HCT116 (cell line): ENCODE data around the gene AFF1. TPM values are rescaled to one million over a fixed set of nuclear protein-coding genes. Genes with fewer than 3 reads are reported as not detected.

Source experiments
- ATAC-seq: fragments of 200-7000 bp; cut with Tn5 transposase; 2 replicates; pipeline ENCODE4 v1.9.1; 2020; ENCODE audit warnings: mild to moderate bottlenecking, moderate library complexity
- BruUV-seq: library from RNA; stranded (reverse); fragments of 400-500 nt; replicated peaks from 2 replicates; lab custom pipeline; 2021; lab: Mats Ljungman, UMichigan
- CTCF ChIA-PET: fragments of 300-600 bp; sonication (Branson Sonifier 250); formaldehyde crosslinking; loops from one replicate; lab custom pipeline; 2021; ENCODE audit warnings: antibody characterized with exemption; lab: Charles Lee
- POLR2A ChIA-PET: fragments of 300-600, 350-600 bp; sonication (Branson Sonifier 250); formaldehyde crosslinking; loops from one replicate; lab custom pipeline; 2021; ENCODE audit warnings: antibody characterized with exemption; lab: Charles Lee
- RAD21 ChIA-PET, 2 experiments: fragments of 300-600 bp; sonication (Branson Sonifier 250); formaldehyde crosslinking; loops; one replicate each; lab custom pipeline; 2023; ENCODE audit warnings: low total read pairs in 2 of 2; ENCODE audit not compliant: uncharacterized antibody in 2 of 2, unreplicated experiment in 2 of 2, low non-redundant PET in 1 of 2; lab: Charles Lee
- DNase-seq: peaks from one replicate; pipeline ENCODE4 v3.0.0-alpha.2; 2010; ENCODE audit warnings: low read depth, low spot score
- H2AFZ ChIP-seq: fragments of 200-600 bp; shearing (Covaris generic), sonication (generic); 2 replicates; pipeline ENCODE4 v1.6.1; 2017; ENCODE audit warnings: low read depth, mixed run types, mixed read lengths, antibody characterized with exemption, low read length; ENCODE audit not compliant: poor library complexity, severe bottlenecking
- H3K27ac ChIP-seq: 2 replicates; pipeline ENCODE4 v1.5.1; 2012; ENCODE audit warnings: low read depth, low read length
- H3K27me3 ChIP-seq: fragments of 200-600 bp; sonication (generic); 2 replicates; pipeline ENCODE4 v1.6.1; 2016; ENCODE audit warnings: mixed run types, low read length, mixed read lengths; ENCODE audit not compliant: insufficient read depth
- H3K36me3 ChIP-seq, 2 experiments: fragments of 200-500 bp in 1 of 2; fragments of 200-600 bp in 1 of 2; sonication (Bioruptor generic) in 1 of 2; sonication (generic) in 1 of 2; 2 replicates each; pipeline versions ENCODE4 v1.5.1 to v1.6.1; 2014 to 2016; ENCODE audit warnings: low read length in 2 of 2, inconsistent platforms in 1 of 2, mixed read lengths in 1 of 2, mixed run types in 1 of 2; ENCODE audit not compliant: insufficient read depth in 2 of 2, control insufficient read depth in 1 of 2
- H3K4me1 ChIP-seq, 2 experiments: fragments of 200-600 bp in 1 of 2; sonication (generic) in 1 of 2; 2 replicates each; pipeline versions ENCODE4 v1.5.1 to v1.6.1; 2012 to 2017; ENCODE audit warnings: low read length in 2 of 2, inconsistent platforms in 1 of 2, mild to moderate bottlenecking in 1 of 2, mixed read lengths in 1 of 2, mixed run types in 1 of 2, moderate library complexity in 1 of 2; ENCODE audit not compliant: insufficient read depth in 2 of 2, control insufficient read depth in 1 of 2
- H3K4me2 ChIP-seq: fragments of 200-600 bp; sonication (generic); 2 replicates; pipeline ENCODE4 v1.6.1; 2017; ENCODE audit warnings: mixed run types, low read length, mixed read lengths
- H3K4me3 ChIP-seq, 2 experiments: fragments of 200-600 bp in 1 of 2; sonication (generic) in 1 of 2; replicated peaks in 1 of 2; 2 replicates each; pipeline ENCODE4 v1.5.1; 2011 to 2016; ENCODE audit warnings: low read length in 2 of 2, control low read depth in 1 of 2, low read depth in 1 of 2, mild to moderate bottlenecking in 1 of 2, mixed read lengths in 1 of 2, mixed run types in 1 of 2
- H3K79me2 ChIP-seq: fragments of 200-600 bp; sonication (generic); 2 replicates; pipeline ENCODE4 v1.6.1; 2017; ENCODE audit warnings: mild to moderate bottlenecking, mixed run types, low read length, moderate library complexity, mixed read lengths; ENCODE audit not compliant: insufficient read depth
- H3K9ac ChIP-seq: fragments of 200-600 bp; sonication (generic); 2 replicates; pipeline ENCODE4 v1.6.1; 2016; ENCODE audit warnings: low read length, mixed read lengths
- H3K9me2 ChIP-seq: fragments of 200-600 bp; sonication (generic), shearing (Covaris generic); 2 replicates; pipeline ENCODE4 v1.6.1; 2017; ENCODE audit warnings: mixed run types, mild to moderate bottlenecking, moderate library complexity; ENCODE audit not compliant: insufficient read depth
- H3K9me3 ChIP-seq, 2 experiments: fragments of 200-500 bp in 1 of 2; fragments of 200-600 bp in 1 of 2; sonication (Bioruptor generic) in 1 of 2; sonication (generic) in 1 of 2; 2 replicates each; pipeline ENCODE4 v1.6.1; 2014 to 2017; ENCODE audit warnings: low read length in 2 of 2, mixed read lengths in 2 of 2, inconsistent platforms in 1 of 2, low read depth in 1 of 2, mild to moderate bottlenecking in 1 of 2, mixed run types in 1 of 2, moderate library complexity in 1 of 2; ENCODE audit not compliant: control insufficient read depth in 1 of 2, insufficient read depth in 1 of 2
- H4K20me1 ChIP-seq: fragments of 200-600 bp; sonication (generic), shearing (Covaris generic); 2 replicates; pipeline ENCODE4 v1.6.1; 2017; ENCODE audit warnings: mixed run types, mild to moderate bottlenecking, moderate library complexity; ENCODE audit not compliant: insufficient read depth
- CBX3 ChIP-seq: IDR thresholded peaks from 2 replicates; pipeline ENCODE4 v1.6.1; 2012; ENCODE audit warnings: low read depth
- EGR1 ChIP-seq: IDR thresholded peaks from 2 replicates; pipeline ENCODE4 v1.6.1; 2012; ENCODE audit warnings: low read depth
- EZH2 ChIP-seq: fragments of 200-600 bp; sonication (generic); IDR thresholded peaks from 2 replicates; pipeline ENCODE4 v1.6.1; 2017; ENCODE audit warnings: antibody characterized with exemption, mixed run types
- EZH2phosphoT487 ChIP-seq: fragments of 200-600 bp; IDR thresholded peaks from 2 replicates; pipeline ENCODE4 v1.6.1; 2018; ENCODE audit warnings: antibody characterized with exemption, borderline replicate concordance
- POLR2AphosphoS5 ChIP-seq: IDR thresholded peaks from 2 replicates; pipeline ENCODE4 v1.6.1; 2011; ENCODE audit warnings: mild to moderate bottlenecking, low read depth, low read length, moderate library complexity
- REST ChIP-seq: IDR thresholded peaks from 2 replicates; pipeline ENCODE4 v1.6.1; 2012; ENCODE audit warnings: low read depth
- SP1 ChIP-seq: IDR thresholded peaks from 2 replicates; pipeline ENCODE4 v1.6.1; 2012; ENCODE audit warnings: low read depth
- YY1 ChIP-seq: IDR thresholded peaks from 2 replicates; pipeline ENCODE4 v1.6.1; 2011; ENCODE audit warnings: low read length, low read depth, moderate library complexity, mild to moderate bottlenecking; ENCODE audit not compliant: insufficient replicate concordance; ENCODE audit errors: extremely low read depth
- ZFX ChIP-seq: fragments of 450-650 bp; IDR thresholded peaks from 2 replicates; pipeline ENCODE4 v1.6.1; 2017
- ZNF274 ChIP-seq: fragments of 200-500 bp; sonication (Bioruptor generic); IDR thresholded peaks from 2 replicates; pipeline ENCODE4 v1.6.1; 2014; ENCODE audit warnings: mild to moderate bottlenecking, low read depth, low read length, inconsistent platforms
- intact Hi-C: fragments of 100-400 bp; cut with micrococcal nuclease; formaldehyde crosslinking; loops from 2 replicates; pipeline ENCODE4 v1.10.0; 2022
- total RNA-seq: library from RNA; stranded (reverse); gene quantifications from one replicate; pipeline ENCODE4 v1.2.1, GENCODE V29; 2021; ENCODE audit not compliant: unreplicated experiment
- TF ChIP-seq, protein P1 (sequence below): IDR thresholded peaks from 2 replicates; pipeline ENCODE4 v1.6.1; 2011; ENCODE audit warnings: mild to moderate bottlenecking, low read length, moderate library complexity; ENCODE audit not compliant: insufficient replicate concordance; ENCODE audit errors: extremely low read depth

Gene AFF1
- total RNA-seq, 1 experiment from 2014 or later = 43.1 TPM

GRCh38 chr4:86976801-86977485 is 42.1 kb downstream of the AFF1 start:
- H3K36me3 ChIP-seq = no peaks in the 10 kb centered on the region
- no peaks in the 10 kb centered on the region for H3K9me2 ChIP-seq
- BruUV-seq = no TSS peak
- ChIA-PET CTCF (no interaction called here), POLR2A (no interaction called here), RAD21 (no interaction called here)
- H3K79me2 ChIP-seq = peaks cover 8% of the 10 kb centered on the region; the same call in 1 of the 2 replicates
- no peaks in the 10 kb centered on the region for H3K9me3 ChIP-seq
- no peak for DNase-seq
- H4K20me1 ChIP-seq = no peaks in the 10 kb centered on the region
- intact Hi-C loops = loop anchor here (5.0 kb wide), 1 partner anchor 40 kb away; the partner anchor contains the start of gene AFF1
- TF ChIP-seq ZFX (no peak), POLR2AphosphoS5 (no peak), SP1 (no peak), ZNF274 (no peak), YY1 (no peak)
- H3K27me3 ChIP-seq = no peaks in the 10 kb centered on the region
- peak overlapping the region; percentile 13 for H3K9ac ChIP-seq
- H3K4me3 ChIP-seq = peak overlapping the region in 1 of 2 experiments; percentile 31; a peak in 2 of 4 replicates
- peak overlapping the region; percentile 72 for H3K4me2 ChIP-seq
- H3K27ac ChIP-seq = peak overlapping the region; percentile 55
- H2AFZ ChIP-seq = no peak overlapping the region
- ATAC-seq = 0 out of 2 replicates have a peak, but pooled peaks have one; percentile 25
- peaks cover 27 to 30% of the 10 kb centered on the region in 2 experiments for H3K4me1 ChIP-seq

- no peaks in the 10 kb centered on the region for H4K20me1 ChIP-seq
- ChIA-PET RAD21 (interaction anchor here in 1 of 2 experiments (0.6 kb wide), 1 partner anchor 116 kb away, joined by 3 read pairs; no protein-coding TSS in a partner anchor), POLR2A (interaction anchor here (1.0 kb wide), 1 partner anchor 27 kb away, joined by 4 read pairs; no protein-coding TSS in a partner anchor), CTCF (no interaction called here)
- no peaks in the 10 kb centered on the region for H3K36me3 ChIP-seq
- H3K79me2 ChIP-seq = peaks cover 6% of the 10 kb centered on the region; the same call in 1 of the 2 replicates
- no TSS peak for BruUV-seq
- peak; percentile 93 for ATAC-seq
- peaks cover 23 to 28% of the 10 kb centered on the region in 2 experiments for H3K4me1 ChIP-seq
- peak overlapping the region; percentile 13; the same call in 1 of the 2 replicates for H3K9ac ChIP-seq
- H3K27ac ChIP-seq = peak overlapping the region; percentile 55
- no peaks in the 10 kb centered on the region for H3K9me2 ChIP-seq
- no peaks in the 10 kb centered on the region for H3K27me3 ChIP-seq
- no peaks in the 10 kb centered on the region for H3K9me3 ChIP-seq
- DNase-seq = peak; percentile 73
- intact Hi-C loops = loop anchor here (5.0 kb wide), 1 partner anchor 40 kb away; the partner anchor contains the start of gene AFF1
- peak overlapping the region; percentile 72 for H3K4me2 ChIP-seq
- H2AFZ ChIP-seq = no peak overlapping the region
- peak overlapping the region in 1 of 2 experiments; percentile 31; a peak in 3 of 4 replicates for H3K4me3 ChIP-seq
- TF ChIP-seq POLR2AphosphoS5 (no peak), YY1 (no peak), REST (no peak), ZNF274 (no peak), SP1 (peak; percentile 61), EGR1 (peak; percentile 89), EZH2phosphoT487 (no peak), CBX3 (peak; percentile 61; the same call in 1 of the 2 replicates), EZH2 (no peak)
- TF ChIP-seq, protein P1, sequence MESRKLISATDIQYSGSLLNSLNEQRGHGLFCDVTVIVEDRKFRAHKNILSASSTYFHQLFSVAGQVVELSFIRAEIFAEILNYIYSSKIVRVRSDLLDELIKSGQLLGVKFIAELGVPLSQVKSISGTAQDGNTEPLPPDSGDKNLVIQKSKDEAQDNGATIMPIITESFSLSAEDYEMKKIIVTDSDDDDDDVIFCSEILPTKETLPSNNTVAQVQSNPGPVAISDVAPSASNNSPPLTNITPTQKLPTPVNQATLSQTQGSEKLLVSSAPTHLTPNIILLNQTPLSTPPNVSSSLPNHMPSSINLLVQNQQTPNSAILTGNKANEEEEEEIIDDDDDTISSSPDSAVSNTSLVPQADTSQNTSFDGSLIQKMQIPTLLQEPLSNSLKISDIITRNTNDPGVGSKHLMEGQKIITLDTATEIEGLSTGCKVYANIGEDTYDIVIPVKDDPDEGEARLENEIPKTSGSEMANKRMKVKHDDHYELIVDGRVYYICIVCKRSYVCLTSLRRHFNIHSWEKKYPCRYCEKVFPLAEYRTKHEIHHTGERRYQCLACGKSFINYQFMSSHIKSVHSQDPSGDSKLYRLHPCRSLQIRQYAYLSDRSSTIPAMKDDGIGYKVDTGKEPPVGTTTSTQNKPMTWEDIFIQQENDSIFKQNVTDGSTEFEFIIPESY = no peak
Observed at GRCh38 chr4:86977621-86978184, 42.9 kb downstream of the AFF1 start.
